Osteocyte (in vitro differentiated cells): ENCODE results near the gene C14orf132. TPM values are rescaled to one million over a fixed set of nuclear protein-coding genes. Genes with fewer than 3 reads are reported as not detected.

Experiments used
- DNase-seq: peaks from one replicate; pipeline ENCODE4 v3.0.0; 2021; ENCODE audit warnings: mixed read lengths; ENCODE audit not compliant: unreplicated experiment; ENCODE audit errors: extremely low spot score
- H3K27ac Mint-ChIP-seq: one replicate; pipeline ENCODE4 v1.8.0; 2021; ENCODE audit warnings: mild to moderate bottlenecking, mixed read lengths; ENCODE audit not compliant: unreplicated experiment
- H3K27me3 Mint-ChIP-seq: one replicate; pipeline ENCODE4 v1.8.0; 2021; ENCODE audit warnings: mixed read lengths; ENCODE audit not compliant: unreplicated experiment
- H3K36me3 Mint-ChIP-seq: one replicate; pipeline ENCODE4 v1.8.0; 2021; ENCODE audit warnings: mixed read lengths; ENCODE audit not compliant: unreplicated experiment
- H3K4me1 Mint-ChIP-seq: one replicate; pipeline ENCODE4 v1.8.0; 2021; ENCODE audit warnings: mixed read lengths; ENCODE audit not compliant: unreplicated experiment
- H3K4me3 Mint-ChIP-seq: one replicate; pipeline ENCODE4 v1.8.0; 2021; ENCODE audit warnings: mild to moderate bottlenecking, moderate library complexity, mixed read lengths; ENCODE audit not compliant: unreplicated experiment
- H3K9me3 Mint-ChIP-seq: one replicate; pipeline ENCODE4 v1.8.0; 2021; ENCODE audit warnings: mixed read lengths; ENCODE audit not compliant: unreplicated experiment
- CTCF ChIP-seq: fragments of 200-600 bp; sonication (generic); IDR thresholded peaks from 2 replicates; pipeline ENCODE4 v1.5.0; 2021; ENCODE audit warnings: antibody characterized with exemption, mild to moderate bottlenecking, moderate library complexity
- total RNA-seq: library from RNA; stranded (reverse); gene quantifications from 2 replicates; pipeline ENCODE4 v1.2.1, GENCODE V29; 2021

C14orf132 gene
- total RNA-seq, 1 donor from 2014 or later: 86.9 TPM

- no peak for DNase-seq
- no peaks in the 10 kb centered on the region for H3K9me3 Mint-ChIP-seq
- H3K4me1 Mint-ChIP-seq: peaks cover 27% of the 10 kb centered on the region
- H3K27me3 Mint-ChIP-seq: no peaks in the 10 kb centered on the region
- peaks cover 18% of the 10 kb centered on the region for H3K36me3 Mint-ChIP-seq
- TF ChIP-seq CTCF: no peak
- no peak overlapping the region for H3K27ac Mint-ChIP-seq
- no peak overlapping the region for H3K4me3 Mint-ChIP-seq
Observed at GRCh38 chr14:96065661-96066459, 26.7 kb downstream of the C14orf132 start.

GRCh38 chr14:96066976-96067375, 27.8 kb downstream of the C14orf132 start:
- DNase-seq: no peak
- H3K4me3 Mint-ChIP-seq: no peak overlapping the region
- no peaks in the 10 kb centered on the region for H3K9me3 Mint-ChIP-seq
- TF ChIP-seq CTCF: no peak
- peaks cover 27% of the 10 kb centered on the region for H3K4me1 Mint-ChIP-seq
- no peak overlapping the region for H3K27ac Mint-ChIP-seq
- H3K36me3 Mint-ChIP-seq: peaks cover 18% of the 10 kb centered on the region
- no peaks in the 10 kb centered on the region for H3K27me3 Mint-ChIP-seq

GRCh38 chr14:96067985-96068930, 29.1 kb downstream of the C14orf132 start:
- Mint-ChIP-seq H3K4me3 (no peak overlapping the region), H3K4me1 (peaks cover 19% of the 10 kb centered on the region), H3K27me3 (no peaks in the 10 kb centered on the region), H3K9me3 (no peaks in the 10 kb centered on the region), H3K27ac (no peak overlapping the region), H3K36me3 (peaks cover 11% of the 10 kb centered on the region)
- DNase-seq: no peak
- no peak for TF ChIP-seq CTCF

- TF ChIP-seq CTCF: no peak
- no peak overlapping the region for H3K27ac Mint-ChIP-seq
- no peak overlapping the region for H3K4me3 Mint-ChIP-seq
- no peak for DNase-seq
- no peaks in the 10 kb centered on the region for H3K9me3 Mint-ChIP-seq
- H3K27me3 Mint-ChIP-seq: no peaks in the 10 kb centered on the region
- peaks cover 20% of the 10 kb centered on the region for H3K36me3 Mint-ChIP-seq
- peaks cover 9% of the 10 kb centered on the region for H3K4me1 Mint-ChIP-seq
Observed at GRCh38 chr14:96069421-96069820, 30.3 kb downstream of the C14orf132 start.

- H3K27me3 Mint-ChIP-seq: peaks cover 5% of the 10 kb centered on the region
- H3K27ac Mint-ChIP-seq: no peak overlapping the region
- peaks cover 7% of the 10 kb centered on the region for H3K4me1 Mint-ChIP-seq
- no peaks in the 10 kb centered on the region for H3K9me3 Mint-ChIP-seq
- peaks cover 20% of the 10 kb centered on the region for H3K36me3 Mint-ChIP-seq
- no peak overlapping the region for H3K4me3 Mint-ChIP-seq
- DNase-seq: no peak
- TF ChIP-seq CTCF: no peak
Observed at GRCh38 chr14:96071561-96071960, 32.4 kb downstream of the C14orf132 start.
